ENCODE data around the gene AK4. TPM values are rescaled to one million over a fixed set of nuclear protein-coding genes. Genes with fewer than 3 reads are reported as not detected.
"Not testable (repeated sequence)": the region's sequence is repeated elsewhere in the genome, so short reads cannot be mapped to it uniquely, and the experiment has no call there.

AK4 gene
- total and polyA plus RNA-seq, 2 donors: 12.5 to 36.1 TPM

GRCh38 chr1:65141918-65142317, 6.1 kb upstream of the AK4 start:
- no peak for DNase-seq (ENCODE audit: extremely low spot score)
- H3K4me1 ChIP-seq (ENCODE audit: insufficient read depth): no peaks in the 10 kb centered on the region
- H3K27ac ChIP-seq (ENCODE audit: low read depth): no peak overlapping the region
- H3K4me3 ChIP-seq (ENCODE audit: low read depth, low read length): no peak overlapping the region
- H3K36me3 ChIP-seq (ENCODE audit: insufficient read depth): no peaks in the 10 kb centered on the region

GRCh38 chr1:65143112-65143658, 4.8 kb upstream of the AK4 start:
- H3K4me1 ChIP-seq (ENCODE audit: insufficient read depth); H3K36me3 ChIP-seq (ENCODE audit: insufficient read depth); H3K4me3 ChIP-seq (ENCODE audit: low read depth, low read length); H3K27ac ChIP-seq (ENCODE audit: low read depth); DNase-seq (ENCODE audit: extremely low spot score): not testable (repeated sequence)
- WGBS: 86% methylated on average over 6 of the region's 6 CpGs

GRCh38 chr1:65146908-65147423, 1.0 kb upstream of the AK4 start:
- H3K4me1 ChIP-seq (ENCODE audit: insufficient read depth): no peaks in the 10 kb centered on the region
- H3K36me3 ChIP-seq (ENCODE audit: insufficient read depth): no peaks in the 10 kb centered on the region
- H3K27ac ChIP-seq (ENCODE audit: low read depth): no peak overlapping the region
- DNase-seq (ENCODE audit: extremely low spot score): no peak
- 16% methylated on average over 20 of the region's 20 CpGs for WGBS
- peak overlapping the region; percentile 57 for H3K4me3 ChIP-seq (ENCODE audit: low read depth, low read length)

- no peaks in the 10 kb centered on the region for H3K4me1 ChIP-seq (ENCODE audit: insufficient read depth)
- under 1% methylated on average over 88 of the region's 88 CpGs for WGBS
- H3K27ac ChIP-seq (ENCODE audit: low read depth): peak overlapping the region; percentile 5
- no peak for DNase-seq (ENCODE audit: extremely low spot score)
- peak overlapping the region; percentile 57 for H3K4me3 ChIP-seq (ENCODE audit: low read depth, low read length)
- H3K36me3 ChIP-seq (ENCODE audit: insufficient read depth): no peaks in the 10 kb centered on the region
Measured at GRCh38 chr1:65147424-65148177, 402 bp upstream of the AK4 start.

GRCh38 chr1:65148548-65149350, 746 bp downstream of the AK4 start:
- Histone ChIP-seq H3K27ac (ENCODE audit: low read depth) (peak overlapping the region; percentile 54), H3K36me3 (ENCODE audit: insufficient read depth) (no peaks in the 10 kb centered on the region), H3K4me1 (ENCODE audit: insufficient read depth) (no peaks in the 10 kb centered on the region), H3K4me3 (ENCODE audit: low read depth, low read length) (peak overlapping the region; percentile 76)
- under 1% methylated on average over 73 of the region's 73 CpGs for WGBS
- DNase-seq (ENCODE audit: extremely low spot score): no peak

- Histone ChIP-seq H3K27ac (ENCODE audit: low read depth) (no peak overlapping the region), H3K4me3 (ENCODE audit: low read depth, low read length) (no peak overlapping the region), H3K36me3 (ENCODE audit: insufficient read depth) (no peaks in the 10 kb centered on the region), H3K4me1 (ENCODE audit: insufficient read depth) (no peaks in the 10 kb centered on the region)
- 35% methylated on average over 14 of the region's 14 CpGs for WGBS
- DNase-seq (ENCODE audit: extremely low spot score): no peak
Measured at GRCh38 chr1:65149351-65150107, 1.5 kb downstream of the AK4 start.

- Histone ChIP-seq H3K27ac (ENCODE audit: low read depth) (no peak overlapping the region), H3K36me3 (ENCODE audit: insufficient read depth) (no peaks in the 10 kb centered on the region), H3K4me1 (ENCODE audit: insufficient read depth) (no peaks in the 10 kb centered on the region), H3K4me3 (ENCODE audit: low read depth, low read length) (no peak overlapping the region)
- no peak for DNase-seq (ENCODE audit: extremely low spot score)
Measured at GRCh38 chr1:65150108-65150463, 2.1 kb downstream of the AK4 start.

GRCh38 chr1:65150583-65151263, 2.7 kb downstream of the AK4 start:
- Histone ChIP-seq H3K27ac (ENCODE audit: low read depth) (no peak overlapping the region), H3K4me3 (ENCODE audit: low read depth, low read length) (no peak overlapping the region), H3K36me3 (ENCODE audit: insufficient read depth) (no peaks in the 10 kb centered on the region), H3K4me1 (ENCODE audit: insufficient read depth) (no peaks in the 10 kb centered on the region)
- 89% methylated on average over 23 of the region's 23 CpGs for WGBS
- DNase-seq (ENCODE audit: extremely low spot score): no peak

- H3K27ac ChIP-seq (ENCODE audit: low read depth): no peak overlapping the region
- DNase-seq (ENCODE audit: extremely low spot score): no peak
- H3K4me3 ChIP-seq (ENCODE audit: low read depth, low read length): no peak overlapping the region
- H3K4me1 ChIP-seq (ENCODE audit: insufficient read depth): no peaks in the 10 kb centered on the region
- 90% methylated on average over 1 of the region's 1 CpG for WGBS
- H3K36me3 ChIP-seq (ENCODE audit: insufficient read depth): no peaks in the 10 kb centered on the region
Measured at GRCh38 chr1:65151641-65152040, 3.6 kb downstream of the AK4 start.

GRCh38 chr1:65153635-65154034, 5.6 kb downstream of the AK4 start:
- Histone ChIP-seq H3K4me1 (ENCODE audit: insufficient read depth) (no peaks in the 10 kb centered on the region), H3K36me3 (ENCODE audit: insufficient read depth) (no peaks in the 10 kb centered on the region), H3K27ac (ENCODE audit: low read depth) (no peak overlapping the region), H3K4me3 (ENCODE audit: low read depth, low read length) (no peak overlapping the region)
- no peak for DNase-seq (ENCODE audit: extremely low spot score)
- 97% methylated on average over 4 of the region's 4 CpGs for WGBS

- 88% methylated on average over 2 of the region's 2 CpGs for WGBS
- H3K4me1 ChIP-seq (ENCODE audit: insufficient read depth): no peaks in the 10 kb centered on the region
- H3K36me3 ChIP-seq (ENCODE audit: insufficient read depth): no peaks in the 10 kb centered on the region
- no peak overlapping the region for H3K4me3 ChIP-seq (ENCODE audit: low read depth, low read length)
- H3K27ac ChIP-seq (ENCODE audit: low read depth): no peak overlapping the region
- no peak for DNase-seq (ENCODE audit: extremely low spot score)
Measured at GRCh38 chr1:65156910-65157545, 9.0 kb downstream of the AK4 start.

GRCh38 chr1:65157546-65157941, 9.5 kb downstream of the AK4 start:
- no peak overlapping the region for H3K27ac ChIP-seq (ENCODE audit: low read depth)
- H3K4me3 ChIP-seq (ENCODE audit: low read depth, low read length): no peak overlapping the region
- DNase-seq (ENCODE audit: extremely low spot score): no peak
- H3K4me1 ChIP-seq (ENCODE audit: insufficient read depth): no peaks in the 10 kb centered on the region
- no peaks in the 10 kb centered on the region for H3K36me3 ChIP-seq (ENCODE audit: insufficient read depth)
- 98% methylated on average over 4 of the region's 4 CpGs for WGBS

GRCh38 chr1:65159291-65159688, 11.3 kb downstream of the AK4 start:
- WGBS: 97% methylated on average over 4 of the region's 4 CpGs

More at GRCh38 chr1:65159291-65159688, 11.3 kb downstream of the AK4 start:
- H3K4me1 ChIP-seq (ENCODE audit: insufficient read depth); DNase-seq (ENCODE audit: extremely low spot score); H3K36me3 ChIP-seq (ENCODE audit: insufficient read depth); H3K4me3 ChIP-seq (ENCODE audit: low read depth, low read length); H3K27ac ChIP-seq (ENCODE audit: low read depth): not testable (repeated sequence)
